ENCODE measurements around the gene NSD2.

The NSD2 gene

GRCh38 chr4:1978741-1979476 is 107.7 kb downstream of the NSD2 start:
- DNase-seq (ENCODE audit: low spot score), result peak; percentile 58

GRCh38 chr4:1979477-1980196 is 108.4 kb downstream of the NSD2 start:
- TF ChIP-seq, protein P1, sequence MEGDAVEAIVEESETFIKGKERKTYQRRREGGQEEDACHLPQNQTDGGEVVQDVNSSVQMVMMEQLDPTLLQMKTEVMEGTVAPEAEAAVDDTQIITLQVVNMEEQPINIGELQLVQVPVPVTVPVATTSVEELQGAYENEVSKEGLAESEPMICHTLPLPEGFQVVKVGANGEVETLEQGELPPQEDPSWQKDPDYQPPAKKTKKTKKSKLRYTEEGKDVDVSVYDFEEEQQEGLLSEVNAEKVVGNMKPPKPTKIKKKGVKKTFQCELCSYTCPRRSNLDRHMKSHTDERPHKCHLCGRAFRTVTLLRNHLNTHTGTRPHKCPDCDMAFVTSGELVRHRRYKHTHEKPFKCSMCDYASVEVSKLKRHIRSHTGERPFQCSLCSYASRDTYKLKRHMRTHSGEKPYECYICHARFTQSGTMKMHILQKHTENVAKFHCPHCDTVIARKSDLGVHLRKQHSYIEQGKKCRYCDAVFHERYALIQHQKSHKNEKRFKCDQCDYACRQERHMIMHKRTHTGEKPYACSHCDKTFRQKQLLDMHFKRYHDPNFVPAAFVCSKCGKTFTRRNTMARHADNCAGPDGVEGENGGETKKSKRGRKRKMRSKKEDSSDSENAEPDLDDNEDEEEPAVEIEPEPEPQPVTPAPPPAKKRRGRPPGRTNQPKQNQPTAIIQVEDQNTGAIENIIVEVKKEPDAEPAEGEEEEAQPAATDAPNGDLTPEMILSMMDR (IDR thresholded peaks at IDR 0.05), result no peak
- peak; percentile 67 for DNase-seq (ENCODE audit: low spot score)
- no peak overlapping the region for H3K4me3 ChIP-seq

More at GRCh38 chr4:1978741-1979476, 107.7 kb downstream of the NSD2 start:
- Histone ChIP-seq H3K4me3 (no peak overlapping the region), H3K27ac (no peak overlapping the region)
- TF ChIP-seq, protein P1 (IDR thresholded peaks at IDR 0.05), result no peak

GRCh38 chr4:1980561-1981041 is 109.4 kb downstream of the NSD2 start:
- Histone ChIP-seq H3K27ac (no peak overlapping the region), H3K4me3 (no peak overlapping the region)
- TF ChIP-seq, protein P1 (IDR thresholded peaks at IDR 0.05), result no peak
- peak; percentile 62 for DNase-seq (ENCODE audit: low spot score)

More at GRCh38 chr4:1979477-1980196, 108.4 kb downstream of the NSD2 start:
- H3K27ac ChIP-seq, result no peak overlapping the region

DNA sequence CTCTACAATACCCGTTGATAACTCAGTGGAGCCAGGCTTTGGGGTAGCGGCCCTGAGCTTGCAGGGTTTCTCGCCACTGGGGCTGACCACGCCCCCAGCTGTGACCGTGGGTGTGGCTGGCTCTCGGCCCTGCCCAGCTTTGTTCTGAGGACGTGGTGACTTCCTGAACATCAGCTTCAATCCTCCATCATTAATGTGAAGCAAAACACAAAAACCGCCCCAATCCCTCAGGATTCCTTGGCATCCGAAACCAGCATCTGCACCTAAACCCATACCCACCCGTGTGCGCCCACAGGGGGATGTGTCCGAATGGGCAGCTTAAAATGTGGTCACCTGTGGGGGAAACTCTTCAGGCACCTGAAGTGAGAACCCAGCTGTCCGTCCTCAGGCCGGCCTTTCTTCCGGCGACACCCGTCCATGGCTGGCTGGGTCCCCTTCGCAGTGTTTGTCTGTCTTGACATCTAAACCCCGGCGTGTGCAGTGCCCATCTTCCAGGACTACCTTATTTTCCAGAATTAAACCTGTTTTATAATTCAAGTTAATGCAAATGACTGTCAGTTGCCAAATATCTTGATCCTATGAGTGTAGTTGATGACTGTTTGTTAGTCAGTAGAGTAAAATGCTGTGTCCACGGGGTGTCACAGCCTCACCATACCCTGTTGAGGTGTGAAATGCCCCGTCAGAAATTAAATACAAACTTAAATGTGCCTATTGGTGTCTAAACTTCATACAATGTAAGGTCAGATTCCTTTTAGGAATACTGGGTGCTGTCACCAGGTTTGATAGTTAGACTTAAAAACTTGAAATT is 110.3 kb downstream of the NSD2 start:
- peak; percentile 62 for DNase-seq (ENCODE audit: low spot score)
- Histone ChIP-seq H3K4me3 (no peak overlapping the region), H3K27ac (no peak overlapping the region)
- TF ChIP-seq, protein P1 (IDR thresholded peaks at IDR 0.05), result no peak

GRCh38 chr4:1982124-1983052 is 111.2 kb downstream of the NSD2 start:
- H3K27ac ChIP-seq, result no peak overlapping the region
- H3K4me3 ChIP-seq, result no peak overlapping the region
- TF ChIP-seq, protein P1 (IDR thresholded peaks at IDR 0.05), result no peak
- peak; percentile 50 for DNase-seq (ENCODE audit: low spot score)

Data from coronary artery (tissue), 2 donors.